Hematopoietic multipotent progenitor cell treated with erythropoietin and hydrocortisone succinate and interleukin-3 and kit ligand, for 4 days (in vitro differentiated cells): Measurements from ENCODE around the gene SBDS.
"Not testable (repeated sequence)": the region's sequence is repeated elsewhere in the genome, so short reads cannot be mapped to it uniquely, and the experiment has no call there.

Experiments
- DNase-seq: peaks from one replicate; pipeline ENCODE4 v3.0.0-alpha.2; 2015

Gene SBDS

DNA sequence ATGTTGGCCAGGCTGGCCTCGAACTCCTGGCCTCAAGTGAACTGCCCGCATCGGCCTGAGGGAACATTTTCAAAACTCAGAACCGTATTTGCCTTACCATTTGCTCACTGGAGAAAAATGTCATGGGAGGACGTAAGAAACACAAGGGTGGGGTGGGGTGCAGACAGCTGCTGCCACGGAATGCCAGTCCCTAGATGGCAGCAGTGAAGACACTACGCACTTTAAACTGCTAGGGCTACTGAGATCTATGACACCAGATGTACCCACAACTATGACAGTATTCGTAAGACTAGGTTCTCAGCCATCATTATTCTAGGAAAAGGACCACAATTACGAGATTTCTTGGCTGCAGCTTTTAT, 716 bp downstream of the SBDS start:
- DNase-seq, result peak; percentile 87

- DNase-seq, result not testable (repeated sequence)
Observed at GRCh38 chr7:66994051-66994450, 1.3 kb downstream of the SBDS start.

DNA sequence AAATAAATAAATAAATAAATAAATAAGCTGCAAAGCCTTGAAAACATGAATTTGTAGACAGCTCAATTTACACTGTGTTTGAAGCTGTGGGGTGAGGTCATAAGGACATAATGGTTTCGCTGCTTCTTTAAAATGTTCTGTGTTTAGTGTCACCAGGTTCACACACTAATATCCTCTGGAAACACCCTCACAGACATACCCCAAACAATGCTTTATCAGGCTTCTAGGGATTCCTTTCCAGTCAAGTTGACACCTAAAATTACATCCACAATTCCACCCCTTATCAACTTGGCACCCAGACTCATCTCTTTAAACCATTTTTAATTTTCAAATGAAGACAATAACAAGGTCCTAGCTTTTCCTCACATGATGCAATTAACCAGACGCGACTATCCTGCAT, 5.8 kb downstream of the SBDS start:
- DNase-seq, result not testable (repeated sequence)

DNA sequence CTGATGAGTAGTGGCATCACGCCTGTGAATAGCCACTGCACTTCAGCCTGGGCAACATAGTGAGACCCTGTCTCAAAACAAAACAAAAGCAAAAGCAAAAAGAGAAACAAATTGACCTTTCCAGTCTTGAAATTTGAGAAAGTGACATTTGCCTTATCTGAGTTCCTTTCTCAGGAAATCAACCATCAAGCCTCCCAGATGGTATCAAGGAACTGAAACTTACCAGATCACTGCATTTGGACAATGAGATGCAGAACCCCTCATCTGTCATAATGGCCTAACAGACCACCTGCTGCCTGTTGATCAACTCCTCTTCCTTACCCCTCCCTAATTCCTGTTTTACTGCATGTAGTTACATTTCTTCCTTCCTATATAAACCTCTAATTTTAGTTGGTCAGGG, 15.1 kb downstream of the SBDS start:
- DNase-seq, result not testable (repeated sequence)

- not testable (repeated sequence) for DNase-seq
Observed at GRCh38 chr7:66979013-66979412, 16.4 kb downstream of the SBDS start.

DNA sequence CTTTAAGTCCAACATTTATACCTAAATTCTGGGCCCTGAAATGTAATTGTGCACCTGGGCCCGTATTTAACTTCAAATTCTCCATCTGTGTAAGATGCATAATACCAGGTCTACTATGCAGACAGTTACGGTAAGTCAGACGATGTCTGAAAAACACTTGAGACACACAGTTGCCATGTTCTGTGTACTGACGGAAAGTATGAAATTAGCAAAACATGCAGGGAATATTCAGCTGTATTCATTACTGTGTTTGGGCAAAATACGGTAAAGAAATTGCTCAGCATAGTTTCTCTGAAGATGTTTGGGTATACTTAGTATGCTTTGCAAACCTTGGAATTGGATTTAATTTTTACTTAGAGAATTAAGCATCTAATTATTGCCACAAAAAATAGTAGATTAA, 17.1 kb downstream of the SBDS start:
- not testable (repeated sequence) for DNase-seq

DNA sequence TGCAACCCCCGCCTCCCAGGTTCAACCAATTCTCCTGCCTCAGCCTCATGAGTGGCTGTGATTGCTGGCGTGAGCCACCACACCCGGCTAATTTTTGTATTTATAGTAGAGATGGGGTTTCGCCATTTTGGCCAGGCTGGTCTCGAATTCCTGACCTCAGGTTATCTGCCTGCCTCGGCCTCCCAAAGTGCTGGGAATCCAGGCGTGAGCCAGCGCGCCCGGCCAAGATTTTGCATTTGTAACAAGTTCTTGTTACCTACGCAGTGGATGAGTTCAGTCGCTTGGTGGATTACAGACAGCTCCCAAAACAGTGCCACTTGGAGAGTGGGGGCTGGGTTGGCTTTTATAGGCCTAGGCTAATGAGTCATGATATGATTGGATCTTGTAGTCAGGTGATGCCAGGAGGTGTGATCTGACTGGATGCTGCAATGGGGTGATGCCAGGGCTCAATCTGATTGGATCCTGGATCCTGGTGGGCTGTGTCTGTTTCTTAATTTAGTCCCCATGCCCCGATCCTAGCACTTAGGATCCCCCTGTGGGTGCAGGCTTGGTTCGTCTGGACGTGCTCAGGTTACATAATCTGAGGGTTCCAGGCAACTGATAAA, 20.3 kb downstream of the SBDS start:
- peak; percentile 58 for DNase-seq

GRCh38 chr7:66970310-66970709, 25.1 kb downstream of the SBDS start:
- no peak for DNase-seq

DNA sequence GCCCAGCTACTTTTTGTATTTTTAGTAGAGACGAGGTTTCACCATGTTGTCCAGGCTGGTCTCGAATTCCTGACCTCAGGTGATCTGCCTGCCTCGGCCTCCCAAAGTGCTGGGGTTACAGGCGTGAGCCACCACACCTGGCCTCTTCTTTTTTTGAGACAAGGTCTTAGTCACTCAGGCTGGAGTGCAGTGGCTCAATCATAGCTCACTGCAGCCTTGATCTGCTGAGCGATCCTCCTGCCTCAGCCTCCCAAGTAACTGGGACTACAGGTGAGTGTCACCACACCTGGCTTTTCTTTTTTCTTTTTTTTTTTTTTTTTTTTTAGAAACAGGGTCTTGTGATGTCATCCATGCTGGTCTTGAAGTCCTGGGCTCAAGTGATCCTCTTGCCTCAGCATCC, 26.4 kb downstream of the SBDS start:
- DNase-seq, result not testable (repeated sequence)

- DNase-seq, result no peak
Observed at GRCh38 chr7:66967029-66967428, 28.4 kb downstream of the SBDS start.

DNA sequence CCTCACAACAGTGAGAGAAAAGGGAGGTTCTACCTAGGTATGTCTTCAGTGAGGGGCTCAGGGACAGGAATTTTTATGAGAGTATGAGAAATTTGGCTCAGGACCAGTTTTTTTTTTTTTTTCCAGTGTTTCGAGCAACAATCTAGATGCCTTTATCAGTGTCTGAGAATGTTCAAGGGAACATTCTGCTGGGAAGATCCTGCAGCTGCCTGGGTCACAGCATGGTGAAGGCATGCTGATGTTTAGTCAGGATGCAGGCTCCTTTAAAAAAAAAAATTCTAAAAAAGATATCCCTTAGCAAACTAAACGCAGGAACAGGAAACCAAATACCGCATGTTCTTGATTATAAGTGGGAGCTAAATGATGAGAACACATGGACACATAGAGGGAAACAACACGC, 31.0 kb downstream of the SBDS start:
- peak; percentile 60 for DNase-seq

GRCh38 chr7:66961096-66961495, 34.3 kb downstream of the SBDS start:
- no peak for DNase-seq

DNA sequence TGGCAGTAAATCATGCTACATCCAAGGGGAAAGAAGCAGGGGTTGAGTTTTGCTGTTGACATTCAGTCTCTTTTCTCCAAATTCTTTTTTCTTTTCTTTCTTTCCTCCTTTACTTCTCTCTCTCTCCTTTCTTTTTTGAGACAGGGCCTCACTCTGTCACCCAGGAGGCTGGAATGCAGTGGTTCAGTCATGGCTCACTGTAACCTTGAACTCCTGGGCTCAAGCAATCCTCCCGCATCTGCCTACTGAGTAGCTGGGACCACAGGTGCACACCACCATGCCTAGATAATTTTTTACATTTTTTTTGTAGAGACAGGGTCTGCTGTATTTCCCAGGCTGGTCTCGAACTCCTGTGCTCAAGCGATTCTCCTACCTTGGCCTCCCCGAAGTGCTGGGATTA, 35.2 kb downstream of the SBDS start:
- no peak for DNase-seq

GRCh38 chr7:66958538-66959350, 36.6 kb downstream of the SBDS start:
- DNase-seq, result no peak

- DNase-seq, result no peak
Observed at GRCh38 chr7:66957595-66958290, 37.6 kb downstream of the SBDS start.

DNA sequence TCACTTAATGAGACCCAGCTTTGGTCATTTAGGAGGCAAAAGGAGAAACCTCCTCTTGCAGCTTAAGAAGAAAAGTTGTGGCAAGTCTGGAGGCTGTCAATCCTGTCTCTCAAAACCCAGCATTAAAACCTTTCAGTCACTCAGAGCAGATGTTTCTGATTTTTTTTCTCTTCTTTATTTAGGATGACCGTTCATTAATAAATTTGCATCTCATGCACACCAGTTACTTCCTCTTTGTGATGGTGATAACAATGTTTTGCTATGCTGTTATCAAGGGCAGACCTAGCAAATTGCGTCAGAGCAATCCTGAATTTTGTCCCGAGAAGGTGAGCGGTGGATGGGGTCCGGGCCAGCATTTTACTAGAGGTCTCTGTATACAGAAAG, 42.4 kb downstream of the SBDS start:
- DNase-seq, result peak; percentile 38

GRCh38 chr7:66952343-66953043, 42.9 kb downstream of the SBDS start:
- no peak for DNase-seq

GRCh38 chr7:66950763-66951162, 44.6 kb downstream of the SBDS start:
- DNase-seq, result no peak

DNA sequence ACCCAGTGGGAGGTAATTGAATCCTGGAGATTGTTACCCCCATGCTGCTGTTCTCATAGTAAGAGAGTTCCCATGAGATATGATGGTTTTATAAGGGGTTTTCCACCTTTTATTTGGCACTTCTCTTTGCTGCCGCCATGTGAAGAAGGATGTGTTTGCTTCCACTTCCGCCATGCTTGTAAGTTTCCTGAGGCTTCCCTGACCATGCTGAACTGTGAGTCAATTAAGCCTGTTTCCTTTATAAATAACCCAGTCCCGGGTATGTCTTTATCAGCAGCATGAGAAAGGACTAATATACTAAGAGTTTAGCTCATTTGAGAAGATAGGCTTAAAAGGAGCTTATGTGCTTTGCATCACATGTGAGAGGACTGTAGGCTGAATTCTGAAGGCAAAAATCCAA, 45.1 kb downstream of the SBDS start:
- DNase-seq, result no peak

- DNase-seq, result no peak
Observed at GRCh38 chr7:66948480-66949109, 46.8 kb downstream of the SBDS start.

GRCh38 chr7:66946545-66946944, 48.8 kb downstream of the SBDS start:
- peak; percentile 61 for DNase-seq

- no peak for DNase-seq
Observed at GRCh38 chr7:66939325-66939724, 56.1 kb downstream of the SBDS start.

GRCh38 chr7:66937940-66938339, 57.4 kb downstream of the SBDS start:
- DNase-seq, result no peak
